CD14-positive monocyte (primary cell): Measurements from ENCODE around the gene COQ2. TPM values are rescaled to one million over a fixed set of nuclear protein-coding genes. Genes with fewer than 3 reads are reported as not detected.

ENCODE experiments used
- DNase-seq, 3 donors: peaks; one replicate each; pipeline ENCODE4 v3.0.0-alpha.2; 2011 to 2022
- H2AFZ ChIP-seq: 2 replicates; pipeline ENCODE4 v1.6.0; 2012; ENCODE audit warnings: mild to moderate bottlenecking, low read depth, low read length, inconsistent platforms; ENCODE audit not compliant: insufficient read depth, poor library complexity, severe bottlenecking
- H3K27ac ChIP-seq, 2 donors: 1 replicate in 1 of 2; 2 replicates in 1 of 2; pipeline ENCODE4 v1.5.1; 2012 to 2013; ENCODE audit warnings: low read length in 2 of 2, control low read depth in 1 of 2, inconsistent platforms in 1 of 2, low read depth in 1 of 2, mild to moderate bottlenecking in 1 of 2
- H3K27me3 ChIP-seq, 2 donors: one replicate each; pipeline versions ENCODE4 v1.6.0 to v1.6.1; 2011 to 2013; ENCODE audit warnings: low read length in 2 of 2; ENCODE audit not compliant: control insufficient read depth in 2 of 2, insufficient read depth in 2 of 2
- H3K36me3 ChIP-seq, 2 donors: replicated peaks in 1 of 2; 1 replicate in 1 of 2; 2 replicates in 1 of 2; pipeline versions ENCODE4 v1.5.1 to v1.6.1; 2012 to 2013; ENCODE audit warnings: low read length in 2 of 2, control low read depth in 1 of 2, inconsistent platforms in 1 of 2, mild to moderate bottlenecking in 1 of 2; ENCODE audit not compliant: insufficient read depth in 2 of 2, control insufficient read depth in 1 of 2
- H3K4me1 ChIP-seq, 2 donors: 1 replicate in 1 of 2; 2 replicates in 1 of 2; pipeline versions ENCODE4 v1.5.1 to v1.6.1; 2012 to 2013; ENCODE audit warnings: low read length in 2 of 2, control low read depth in 1 of 2, inconsistent platforms in 1 of 2, mild to moderate bottlenecking in 1 of 2, moderate library complexity in 1 of 2; ENCODE audit not compliant: insufficient read depth in 2 of 2, control insufficient read depth in 1 of 2
- H3K4me2 ChIP-seq: replicated peaks from 2 replicates; pipeline ENCODE3; 2012; ENCODE audit warnings: low read length, moderate library complexity, mild to moderate bottlenecking; ENCODE audit not compliant: poor library complexity, severe bottlenecking; ENCODE audit errors: extremely low read depth
- H3K4me3 ChIP-seq, 3 experiments: fragments of 200-600 bp in 1 of 3; sonication (generic) in 1 of 3; replicated peaks in 1 of 3; 1 replicate in 2 of 3; 2 replicates in 1 of 3; pipeline ENCODE4 v1.5.1; 2011 to 2013; ENCODE audit warnings: low read length in 3 of 3, mild to moderate bottlenecking in 3 of 3, control low read depth in 2 of 3, low read depth in 2 of 3, inconsistent platforms in 1 of 3, moderate library complexity in 1 of 3
- H3K79me2 ChIP-seq: 2 replicates; pipeline ENCODE4 v1.6.0; 2012; ENCODE audit warnings: mild to moderate bottlenecking, control low read depth, inconsistent platforms, low read length, moderate library complexity; ENCODE audit not compliant: insufficient read depth
- H3K9ac ChIP-seq: 2 replicates; pipeline ENCODE4 v1.6.0; 2017; ENCODE audit warnings: low read length, mild to moderate bottlenecking; ENCODE audit not compliant: insufficient read depth, poor library complexity, severe bottlenecking
- H3K9me3 ChIP-seq, 2 donors: replicated peaks in 1 of 2; 1 replicate in 1 of 2; 2 replicates in 1 of 2; pipeline versions ENCODE4 v1.5.1 to v1.6.1; 2012 to 2013; ENCODE audit warnings: low read length in 2 of 2, control low read depth in 1 of 2; ENCODE audit not compliant: control insufficient read depth in 1 of 2, insufficient read depth in 1 of 2
- H4K20me1 ChIP-seq: 2 replicates; pipeline ENCODE4 v1.6.0; 2012; ENCODE audit warnings: mild to moderate bottlenecking, low read length, control low read depth, moderate library complexity; ENCODE audit not compliant: insufficient read depth
- H3K27ac Mint-ChIP-seq, 7 donors: one replicate each; pipeline ENCODE4 v1.8.0; 2020; ENCODE audit warnings: mild to moderate bottlenecking in 7 of 7, mixed read lengths in 7 of 7, moderate library complexity in 6 of 7, inconsistent platforms in 2 of 7
- H3K27me3 Mint-ChIP-seq, 3 donors: one replicate each; pipeline ENCODE4 v1.8.0; 2021 to 2022; ENCODE audit warnings: low read depth in 3 of 3, mild to moderate bottlenecking in 3 of 3, mixed read lengths in 3 of 3, moderate library complexity in 3 of 3, inconsistent platforms in 1 of 3
- H3K36me3 Mint-ChIP-seq, 2 donors: one replicate each; pipeline ENCODE4 v1.8.0; 2020; ENCODE audit warnings: mixed read lengths in 2 of 2, inconsistent platforms in 1 of 2, mild to moderate bottlenecking in 1 of 2
- H3K4me1 Mint-ChIP-seq: one replicate; pipeline ENCODE4 v1.8.0; 2020; ENCODE audit warnings: mild to moderate bottlenecking, mixed read lengths
- H3K4me3 Mint-ChIP-seq, 2 donors: one replicate each; pipeline ENCODE4 v1.8.0; 2020; ENCODE audit warnings: mild to moderate bottlenecking in 2 of 2, mixed read lengths in 2 of 2, moderate library complexity in 1 of 2
- H3K9me3 Mint-ChIP-seq, 7 donors: one replicate each; pipeline ENCODE4 v1.8.0; 2020 to 2022; ENCODE audit warnings: mixed read lengths in 7 of 7, mild to moderate bottlenecking in 6 of 7, moderate library complexity in 6 of 7, inconsistent platforms in 2 of 7
- WGBS: methylation state at CpG from one replicate; pipeline ENCODE4 v1.1.5; 2013; ENCODE audit warnings: missing lambda C conversion rate; ENCODE audit not compliant: insufficient coverage; 5-methylcytosine and 5-hydroxymethylcytosine counted together
- intact Hi-C, 2 donors: fragments of 100-400 bp; cut with micrococcal nuclease; formaldehyde crosslinking; loops; one replicate each; pipeline versions ENCODE4 v1.15.0 to v1.15.1; 2023
- polyA plus RNA-seq, 3 donors: library from polyadenylated mRNA; depleted of rRNA in 1 of 3; unstranded in 2 of 3; stranded (reverse) in 1 of 3; fragments of 300-500 nt in 2 of 3; fragments of >200 nt in 1 of 3; fragmentation: Illumina TruSeq in 2 of 3; gene quantifications; 1 replicate in 2 of 3; 2 replicates in 1 of 3; pipeline ENCODE4 v1.2.3, GENCODE V29; 2012 to 2021
- TF ChIP-seq, protein P1 (sequence below): fragments of 200-600 bp; IDR thresholded peaks from one replicate; pipeline ENCODE4 v1.8.0; 2022; ENCODE audit warnings: antibody characterized with exemption, mild to moderate bottlenecking

Gene COQ2
- polyA plus RNA-seq, 3 donors: 14.7 to 48.6 (median 40.7) TPM

DNA sequence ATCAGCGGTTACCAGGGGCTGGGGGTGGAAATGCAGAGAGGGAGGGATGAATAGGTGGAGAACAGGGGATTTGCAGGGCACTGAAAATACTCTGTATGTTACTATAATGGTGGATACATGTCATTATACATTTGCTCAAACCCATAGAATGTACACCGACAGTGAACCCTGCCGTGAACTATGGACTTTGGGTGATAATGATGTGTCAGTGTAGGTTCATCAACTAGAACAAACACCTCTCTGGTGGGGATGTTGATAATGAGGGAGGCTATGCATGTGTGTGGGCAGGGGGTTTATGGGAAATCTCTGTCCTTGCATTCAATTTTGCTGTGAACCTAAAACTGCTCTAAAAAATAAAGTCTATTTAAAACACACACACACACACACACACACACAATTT, 38.5 kb upstream of the COQ2 start:
- no peaks in the 10 kb centered on the region for H3K9me3 ChIP-seq
- H3K36me3 Mint-ChIP-seq: peaks cover 45 to 64% of the 10 kb centered on the region in 2 donors
- H3K4me3 ChIP-seq: peak overlapping the region in 1 of 3 experiments; percentile 46
- H3K27me3 Mint-ChIP-seq: no peaks in the 10 kb centered on the region
- peaks cover 16% of the 10 kb centered on the region for H3K79me2 ChIP-seq
- H3K36me3 ChIP-seq: peaks cover 0 to 17% of the 10 kb centered on the region in 2 donors
- H3K27me3 ChIP-seq: no peaks in the 10 kb centered on the region
- no peak for DNase-seq
- H3K27ac ChIP-seq: peak overlapping the region; percentile 86 to 93
- H2AFZ ChIP-seq: no peak overlapping the region
- peaks cover 0 to 2% (median 0%) of the 10 kb centered on the region in 7 donors for H3K9me3 Mint-ChIP-seq
- peaks cover 70 to 87% of the 10 kb centered on the region in 2 donors for H3K4me1 ChIP-seq
- intact Hi-C loops: no loop called here
- no peaks in the 10 kb centered on the region for H4K20me1 ChIP-seq
- peak overlapping the region; percentile 93 to 99 (median 96) for H3K27ac Mint-ChIP-seq
- 100% methylated on average over 1 of the region's 3 CpGs for WGBS
- TF ChIP-seq, protein P1, sequence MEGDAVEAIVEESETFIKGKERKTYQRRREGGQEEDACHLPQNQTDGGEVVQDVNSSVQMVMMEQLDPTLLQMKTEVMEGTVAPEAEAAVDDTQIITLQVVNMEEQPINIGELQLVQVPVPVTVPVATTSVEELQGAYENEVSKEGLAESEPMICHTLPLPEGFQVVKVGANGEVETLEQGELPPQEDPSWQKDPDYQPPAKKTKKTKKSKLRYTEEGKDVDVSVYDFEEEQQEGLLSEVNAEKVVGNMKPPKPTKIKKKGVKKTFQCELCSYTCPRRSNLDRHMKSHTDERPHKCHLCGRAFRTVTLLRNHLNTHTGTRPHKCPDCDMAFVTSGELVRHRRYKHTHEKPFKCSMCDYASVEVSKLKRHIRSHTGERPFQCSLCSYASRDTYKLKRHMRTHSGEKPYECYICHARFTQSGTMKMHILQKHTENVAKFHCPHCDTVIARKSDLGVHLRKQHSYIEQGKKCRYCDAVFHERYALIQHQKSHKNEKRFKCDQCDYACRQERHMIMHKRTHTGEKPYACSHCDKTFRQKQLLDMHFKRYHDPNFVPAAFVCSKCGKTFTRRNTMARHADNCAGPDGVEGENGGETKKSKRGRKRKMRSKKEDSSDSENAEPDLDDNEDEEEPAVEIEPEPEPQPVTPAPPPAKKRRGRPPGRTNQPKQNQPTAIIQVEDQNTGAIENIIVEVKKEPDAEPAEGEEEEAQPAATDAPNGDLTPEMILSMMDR: no peak
- H3K4me1 Mint-ChIP-seq: peaks cover 85% of the 10 kb centered on the region
- H3K4me2 ChIP-seq: peak overlapping the region; percentile 61
- H3K9ac ChIP-seq: no peak overlapping the region
- H3K4me3 Mint-ChIP-seq: peak overlapping the region in 1 of 2 donors; percentile 80

DNA sequence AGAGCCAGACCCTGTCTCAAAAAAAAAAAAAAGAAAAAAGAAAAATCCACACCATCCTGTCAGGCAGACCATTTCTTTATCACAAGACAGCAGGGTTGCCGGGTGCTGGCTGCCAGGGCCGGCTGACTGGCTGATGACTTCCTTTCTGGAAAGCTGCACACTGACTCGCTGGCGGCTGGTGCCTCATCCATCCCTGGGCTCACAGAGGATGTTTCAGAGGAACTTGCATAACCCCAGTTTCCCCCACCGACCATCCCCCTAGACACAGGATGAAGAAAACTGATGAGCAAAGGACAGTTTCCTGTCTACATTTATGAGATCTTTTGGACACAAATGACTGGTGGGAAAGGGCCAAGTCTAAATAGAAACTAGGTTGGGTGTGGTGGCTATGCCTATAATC, 36.0 kb upstream of the COQ2 start:
- WGBS: 0% methylated on average over 3 of the region's 5 CpGs
- peak overlapping the region in 1 of 3 experiments; percentile 16 for H3K4me3 ChIP-seq
- DNase-seq: peak; percentile 96 to 98 (median 98)
- H4K20me1 ChIP-seq: no peaks in the 10 kb centered on the region
- TF ChIP-seq, protein P1: no peak
- no peaks in the 10 kb centered on the region for H3K27me3 ChIP-seq
- H3K9me3 ChIP-seq: no peaks in the 10 kb centered on the region
- Mint-ChIP-seq H3K27ac (peak overlapping the region; percentile 88 to 99 (median 98)), H3K27me3 (peaks cover 0 to 1% (median 0%) of the 10 kb centered on the region in 3 donors), H3K36me3 (peaks cover 40 to 70% of the 10 kb centered on the region in 2 donors), H3K4me3 (peak overlapping the region; percentile 57 to 79), H3K4me1 (peaks cover 84% of the 10 kb centered on the region), H3K9me3 (peaks cover 0 to 6% (median 0%) of the 10 kb centered on the region in 7 donors)
- peak overlapping the region; percentile 41 for H3K4me2 ChIP-seq
- H3K27ac ChIP-seq: peak overlapping the region; percentile 86 to 93
- H3K36me3 ChIP-seq: peaks cover 3 to 21% of the 10 kb centered on the region in 2 donors
- peaks cover 6% of the 10 kb centered on the region for H3K79me2 ChIP-seq
- peaks cover 81 to 83% of the 10 kb centered on the region in 2 donors for H3K4me1 ChIP-seq
- intact Hi-C loops: no loop called here
- H2AFZ ChIP-seq: no peak overlapping the region
- peak overlapping the region; percentile 65 for H3K9ac ChIP-seq
